ENCODE results near the gene POLR1B.
"Not testable (repeated sequence)": the region's sequence is repeated elsewhere in the genome, so short reads cannot be mapped to it uniquely, and the experiment has no call there.

POLR1B gene

DNA sequence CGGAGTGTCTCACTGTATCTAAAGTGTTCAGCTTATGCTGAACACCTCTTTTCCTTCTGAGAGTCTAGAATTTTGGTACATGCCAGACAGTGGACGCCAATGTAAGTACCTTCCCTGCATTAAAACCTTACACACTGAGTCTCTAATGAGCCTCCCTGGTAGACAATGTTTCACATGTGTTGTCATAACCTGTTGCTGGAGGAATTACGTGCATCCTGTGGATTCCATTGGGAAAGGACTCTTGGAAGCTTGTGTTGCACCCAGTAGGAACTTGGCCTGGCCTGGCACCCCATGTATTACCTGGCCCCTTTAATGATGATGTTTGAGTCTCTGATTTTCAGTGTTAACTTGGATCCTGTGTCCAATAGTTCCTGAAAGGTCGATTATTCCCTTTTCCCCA, 62.7 kb downstream of the POLR1B start:
- no peak for DNase-seq

DNA sequence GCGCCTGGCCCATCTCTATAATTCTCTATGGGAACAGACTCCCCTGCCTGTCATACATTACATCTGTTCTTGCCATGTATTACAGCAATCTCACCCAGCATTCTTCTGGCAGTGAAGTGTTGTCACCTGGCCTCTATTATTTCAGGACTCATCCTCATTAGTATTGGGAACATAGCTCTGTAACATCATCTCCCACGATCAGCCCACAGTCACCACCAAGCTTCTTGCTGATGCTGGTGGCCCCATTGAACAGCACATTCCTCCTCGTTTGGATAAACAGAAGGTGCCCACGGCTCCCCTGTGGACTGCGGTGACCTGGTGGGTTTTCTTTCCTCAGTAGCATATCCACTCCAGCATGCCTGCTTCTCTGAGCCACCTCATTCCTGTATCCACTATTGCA, 63.7 kb downstream of the POLR1B start:
- DNase-seq: no peak

DNA sequence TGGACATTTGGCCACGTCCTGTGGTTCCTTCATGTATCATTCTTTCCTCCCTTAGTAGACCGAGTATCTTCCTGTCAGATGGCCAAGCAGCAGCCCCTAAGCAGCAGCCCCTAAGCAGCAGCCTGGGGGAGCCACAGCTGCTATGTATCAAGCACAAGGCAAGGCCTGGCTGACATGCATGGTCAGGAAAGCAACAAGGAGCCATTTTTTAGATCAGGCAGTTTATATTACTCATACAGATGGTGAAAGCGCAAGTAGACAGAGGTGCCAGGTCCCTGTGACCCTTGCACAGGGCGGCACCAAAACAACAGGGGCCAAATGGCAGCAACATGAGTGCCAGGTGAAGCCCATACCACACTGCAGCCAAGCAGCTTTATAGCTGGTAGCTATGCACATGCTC, 64.3 kb downstream of the POLR1B start:
- DNase-seq: no peak

DNA sequence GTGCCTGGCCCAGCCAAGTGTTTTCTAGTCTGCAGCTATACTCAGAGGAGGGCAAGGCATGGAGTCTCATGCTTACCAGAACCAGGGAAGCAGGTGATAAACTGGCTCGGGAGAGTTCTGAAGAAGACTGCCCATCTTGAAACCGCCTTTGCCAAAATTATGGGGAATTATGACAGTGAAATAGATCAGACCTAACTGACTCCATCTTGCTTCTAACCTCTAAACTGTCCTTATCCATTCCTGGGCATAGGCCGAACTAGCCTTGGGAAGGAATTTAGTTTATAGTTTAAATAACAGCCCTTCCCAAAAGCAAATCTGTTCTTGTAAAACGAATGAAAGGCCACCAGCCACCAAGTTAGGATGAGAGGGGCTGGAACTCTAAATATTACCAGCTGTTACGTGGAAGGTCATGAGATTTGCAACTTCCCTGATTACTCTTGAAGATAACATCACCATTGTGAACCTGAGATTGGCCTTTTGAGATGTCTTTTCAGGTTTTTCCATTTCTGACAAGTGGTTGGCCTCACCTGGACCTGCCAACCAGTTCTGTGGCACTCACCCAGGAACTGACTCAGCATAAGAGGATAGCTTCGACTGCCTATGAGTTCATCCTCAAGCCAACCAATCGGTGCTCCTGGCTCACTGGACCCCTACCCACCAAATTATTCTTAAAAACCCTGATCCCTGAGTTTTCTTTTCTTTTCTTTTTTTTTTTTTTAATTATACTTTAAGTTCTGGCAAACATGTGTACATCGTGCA, 65.6 kb downstream of the POLR1B start:
- DNase-seq: no peak

DNA sequence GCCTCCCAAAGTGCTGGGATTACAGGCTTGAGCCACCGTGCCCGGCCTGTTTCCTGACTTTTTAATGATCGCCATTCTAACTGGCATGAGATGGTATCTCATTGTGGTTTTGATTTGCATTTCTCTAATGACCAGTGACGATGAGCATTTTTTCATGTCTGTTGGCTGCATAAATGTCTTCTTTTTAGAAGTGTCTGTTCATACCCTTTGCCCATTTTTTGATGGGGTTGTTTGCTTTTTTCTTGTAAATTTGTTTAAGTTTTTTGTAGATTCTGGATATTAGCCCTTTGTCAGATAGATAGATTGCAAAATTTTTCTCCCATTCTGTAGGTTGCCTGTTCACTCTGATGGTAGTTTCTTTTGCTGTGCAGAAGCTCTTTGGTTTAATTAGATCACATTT, 67.1 kb downstream of the POLR1B start:
- DNase-seq: not testable (repeated sequence)

DNA sequence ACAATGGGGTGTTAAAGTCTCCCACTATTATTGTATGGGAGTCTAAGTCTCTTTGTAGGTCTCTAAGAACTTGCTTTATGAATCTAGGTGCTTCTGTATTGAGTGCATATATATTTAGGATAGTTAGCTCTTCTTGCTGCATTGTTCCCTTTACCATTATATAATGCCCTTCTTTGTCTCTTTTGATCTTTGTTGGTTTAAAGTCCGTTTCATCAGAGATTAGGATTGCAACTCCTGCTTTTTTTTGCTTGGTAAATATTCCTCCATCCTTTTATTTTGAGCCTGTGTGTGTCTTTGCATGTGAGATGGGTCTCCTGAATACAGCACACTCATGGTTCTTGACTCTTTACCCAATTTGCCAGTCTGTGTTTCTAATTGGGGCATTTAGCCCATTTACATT, 70.0 kb downstream of the POLR1B start:
- not testable (repeated sequence) for DNase-seq

DNA sequence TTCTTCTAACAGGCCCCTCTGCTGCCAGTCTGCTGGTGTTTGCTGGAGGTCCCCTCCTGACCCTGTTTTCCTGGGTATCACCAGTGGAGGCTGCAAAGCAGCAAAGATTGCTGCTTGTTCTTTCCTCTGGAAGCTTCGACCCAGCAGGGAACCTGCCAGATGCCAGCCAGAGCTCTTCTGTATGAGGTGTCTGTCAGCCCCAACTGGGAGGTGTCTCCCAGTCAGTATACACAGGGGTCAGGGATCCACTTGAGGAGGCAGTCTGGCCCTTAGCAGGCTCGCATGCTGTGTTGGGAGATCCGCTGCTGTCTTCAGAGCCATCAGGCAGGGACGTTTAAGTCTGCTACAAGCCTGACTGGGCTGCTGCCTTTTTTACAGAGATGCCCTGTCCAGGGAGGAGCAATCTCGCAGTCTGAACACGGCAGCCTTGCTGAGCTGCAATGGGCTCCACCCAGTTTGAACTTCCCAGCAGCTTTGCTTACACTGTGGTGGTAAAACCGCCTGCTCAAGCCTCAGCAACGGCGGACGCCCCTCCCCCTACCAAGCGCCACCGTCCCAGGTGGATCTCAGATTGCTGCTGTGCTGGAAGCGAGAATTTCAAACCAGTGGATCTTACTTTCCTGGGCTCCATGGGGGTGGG, 72.1 kb downstream of the POLR1B start:
- no peak for DNase-seq

DNA sequence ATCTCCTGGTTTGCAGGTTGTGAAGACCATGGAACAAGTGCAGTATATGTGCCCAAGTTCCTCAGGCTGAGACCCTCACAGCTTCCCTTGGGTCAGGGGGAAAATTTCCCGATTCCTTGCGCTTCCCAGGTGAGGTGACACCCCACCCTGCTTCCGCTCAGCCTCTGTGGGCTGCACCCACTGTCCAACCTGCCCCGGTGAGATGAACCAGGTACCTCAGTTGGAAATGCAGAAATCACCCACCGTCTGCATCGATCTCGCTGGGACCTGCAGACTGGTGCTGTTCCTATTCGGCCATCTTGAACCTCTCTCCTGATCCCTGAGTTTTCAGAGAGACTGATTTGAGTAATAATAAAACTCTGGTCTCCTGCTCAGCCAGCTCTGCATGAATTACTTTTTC, 72.8 kb downstream of the POLR1B start:
- no peak for DNase-seq

DNA sequence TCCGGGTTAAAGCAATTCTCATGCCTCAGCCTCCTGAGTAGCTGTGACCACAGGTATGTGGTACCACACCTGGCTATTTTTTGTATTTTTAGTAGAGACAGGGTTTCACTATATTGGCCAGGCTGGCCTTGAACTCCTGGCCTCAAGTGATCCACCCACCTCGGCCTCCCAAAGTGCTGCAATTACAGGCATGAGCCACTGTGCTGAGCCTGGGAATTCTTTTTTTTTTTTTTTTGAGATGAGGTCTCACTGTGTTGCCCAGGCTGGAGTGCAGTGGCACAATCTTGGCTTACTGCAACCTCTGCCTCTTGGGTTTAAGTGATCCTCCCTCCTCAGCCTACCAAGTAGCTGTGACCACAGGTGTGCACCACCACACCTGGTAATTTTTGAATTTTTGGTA, 73.5 kb downstream of the POLR1B start:
- DNase-seq: not testable (repeated sequence)

DNA sequence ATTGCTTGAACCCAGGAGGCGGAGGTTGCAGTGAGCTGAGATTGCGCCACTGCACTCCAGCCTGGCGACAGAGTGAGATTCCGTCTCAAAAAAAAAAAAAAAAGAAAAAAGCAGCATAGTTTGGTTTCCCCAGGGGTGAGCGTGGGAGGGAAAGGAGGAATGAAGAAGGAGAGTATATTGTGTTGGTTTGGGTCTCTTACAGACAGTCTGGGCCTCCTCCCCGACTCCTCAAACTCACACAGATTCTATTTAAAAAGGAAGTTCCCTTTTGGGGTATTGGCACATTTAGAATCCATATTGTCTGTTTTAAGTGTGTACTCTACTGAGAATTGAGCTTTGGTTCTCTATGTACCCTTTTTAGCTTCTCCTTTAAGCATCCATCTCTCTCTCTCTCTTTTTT, 76.1 kb downstream of the POLR1B start:
- no peak for DNase-seq

DNA sequence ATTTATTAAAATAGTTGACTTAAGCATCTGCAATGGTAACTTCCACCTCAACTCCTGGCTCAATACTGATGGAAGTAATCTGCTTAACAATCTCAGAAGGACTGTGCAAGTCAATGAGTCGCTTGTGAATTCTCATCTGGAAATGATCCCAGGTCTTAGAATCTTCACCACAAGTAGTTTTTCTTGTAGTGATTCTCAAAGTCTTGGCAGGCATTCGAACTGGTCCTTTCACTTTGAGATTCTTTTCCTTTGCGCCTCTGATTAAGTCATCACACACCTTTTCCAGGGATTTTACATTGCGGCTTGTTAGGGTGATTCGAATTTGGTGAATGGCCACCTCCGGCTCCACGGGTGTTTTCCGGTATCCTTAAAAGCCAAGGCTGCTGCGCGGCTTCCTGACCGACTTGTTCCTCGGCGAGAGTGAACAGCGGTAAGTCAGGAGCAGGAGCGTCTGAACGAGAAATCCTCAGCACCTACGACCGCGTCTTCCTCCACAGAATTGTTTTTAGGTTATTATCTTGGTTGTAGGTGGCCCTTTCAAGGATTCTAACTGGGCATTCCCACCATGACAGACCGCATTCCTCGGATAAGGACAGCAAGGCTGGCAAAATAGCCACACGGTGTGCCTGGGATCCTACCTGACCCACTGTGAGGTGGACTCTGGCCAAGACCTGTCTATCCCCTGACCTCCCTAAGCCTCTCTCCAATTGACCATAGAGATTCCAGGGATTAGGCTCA, 79.7 kb downstream of the POLR1B start:
- no peak for DNase-seq

DNA sequence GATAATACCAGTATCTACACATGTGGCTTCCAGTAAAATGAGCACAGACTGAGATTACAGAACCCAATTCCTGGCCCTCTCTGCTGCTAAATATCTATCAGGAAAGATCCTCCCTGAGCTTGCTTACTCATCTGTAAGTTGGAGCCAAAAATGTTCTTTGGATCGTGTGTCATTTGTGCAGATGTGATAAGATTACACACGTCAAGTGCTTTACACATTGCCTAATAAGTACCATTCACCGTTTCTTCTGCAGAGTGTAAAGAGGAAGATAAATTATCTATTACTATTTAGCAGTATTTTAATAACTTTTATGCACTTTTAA, 80.2 kb downstream of the POLR1B start:
- DNase-seq: no peak

DNA sequence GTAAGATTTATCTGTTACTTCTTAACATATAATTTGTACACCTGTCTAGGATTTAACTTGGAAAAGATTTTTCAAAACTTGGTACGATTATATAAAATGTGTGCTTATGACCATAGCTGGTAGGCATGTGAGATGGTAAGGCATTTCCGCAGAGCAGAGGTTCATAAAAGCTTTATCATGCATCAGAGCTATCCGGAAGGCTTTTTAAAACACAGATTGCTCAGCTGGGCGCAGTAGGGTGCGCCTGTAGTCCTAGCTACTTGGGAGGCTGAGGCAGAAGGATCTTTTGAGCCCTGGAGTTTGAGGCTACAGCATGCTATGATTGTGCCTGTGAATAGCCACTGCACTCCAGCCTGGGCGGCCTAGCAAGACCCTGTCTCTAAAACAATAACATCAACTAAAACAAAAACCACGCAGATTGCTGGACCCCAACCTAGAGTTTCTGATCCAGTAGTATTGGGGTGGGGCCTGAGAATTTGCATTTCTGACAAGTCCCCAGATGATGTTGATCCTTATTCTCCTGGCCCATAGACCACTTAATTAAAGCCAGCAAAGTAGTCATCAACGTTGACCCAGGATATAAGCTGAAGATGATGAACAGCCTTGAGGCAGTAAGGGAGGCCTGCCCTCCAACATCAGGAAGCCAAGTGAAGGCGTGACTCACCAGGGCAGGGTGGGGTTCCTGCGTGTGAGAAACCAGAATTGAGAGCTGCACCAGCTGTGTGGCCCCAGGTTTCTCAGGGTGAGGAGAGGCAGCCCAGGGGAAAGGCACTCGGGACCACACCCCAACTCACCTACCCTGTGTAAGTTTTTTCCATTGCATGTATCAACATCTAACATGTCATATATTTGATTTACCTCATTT, 81.9 kb downstream of the POLR1B start:
- no peak for DNase-seq

DNA sequence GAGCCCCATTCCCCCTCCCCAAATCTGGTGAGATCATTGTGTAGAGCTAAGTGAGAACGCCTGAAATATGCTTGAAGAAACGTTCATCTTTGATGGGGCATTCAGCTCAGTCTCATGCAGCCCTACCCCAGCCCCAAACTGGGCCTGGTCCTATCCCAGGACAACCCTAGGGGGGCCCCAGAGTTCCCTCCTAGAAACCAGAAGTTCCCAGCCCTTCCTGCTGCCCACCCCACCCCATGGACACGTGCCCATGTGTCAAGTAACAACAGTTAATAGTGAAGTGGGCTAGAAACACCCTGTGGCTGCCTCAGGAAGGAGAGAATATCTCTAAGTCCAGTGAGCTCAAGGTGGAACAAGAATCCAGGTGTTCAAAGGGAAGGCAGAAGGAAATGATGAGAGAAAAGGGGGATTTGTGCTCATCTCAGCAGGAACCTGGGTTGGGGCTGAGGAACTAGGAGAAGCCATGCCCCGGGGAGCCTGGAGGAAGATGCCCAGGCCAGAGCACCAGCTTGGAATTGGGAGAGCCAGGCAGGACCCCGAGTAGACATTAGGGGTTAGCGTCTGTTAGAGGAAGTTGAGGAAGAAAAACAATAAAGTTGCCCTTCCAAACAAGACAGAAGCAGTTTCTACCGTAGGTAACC, 83.3 kb downstream of the POLR1B start:
- no peak for DNase-seq

DNA sequence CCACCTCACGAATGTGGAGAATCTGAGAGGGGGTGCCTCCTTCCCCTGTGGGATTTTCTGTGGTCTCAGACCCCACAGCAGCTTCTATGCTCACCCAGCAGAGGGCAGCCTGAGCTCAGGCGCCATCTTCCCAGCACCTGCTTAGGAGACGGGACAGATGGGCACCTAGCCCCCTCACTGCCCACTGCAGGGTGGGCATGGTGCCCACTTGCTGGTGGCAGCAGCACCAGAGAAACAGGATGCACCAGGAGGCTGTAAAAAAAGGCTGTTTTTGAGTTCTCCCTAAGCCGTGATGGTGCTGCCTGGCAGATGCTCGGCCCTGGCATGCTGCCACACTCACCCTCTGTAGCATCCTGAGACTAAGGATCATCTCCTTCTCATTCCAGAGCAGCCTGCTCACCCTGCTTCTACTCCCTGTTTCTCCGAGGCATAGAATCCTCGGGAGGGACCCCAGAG, 84.4 kb downstream of the POLR1B start:
- no peak for DNase-seq
